CD4-positive, alpha-beta T cell treated with Interleukin-4 for 4 hours (primary cell): ENCODE data around the gene AIFM3.
"Not testable (repeated sequence)": the region's sequence is repeated elsewhere in the genome, so short reads cannot be mapped to it uniquely, and the experiment has no call there.

Source experiments
- DNase-seq: peaks from one replicate; pipeline ENCODE4 v3.0.0-alpha.2; 2020

The AIFM3 gene

DNA sequence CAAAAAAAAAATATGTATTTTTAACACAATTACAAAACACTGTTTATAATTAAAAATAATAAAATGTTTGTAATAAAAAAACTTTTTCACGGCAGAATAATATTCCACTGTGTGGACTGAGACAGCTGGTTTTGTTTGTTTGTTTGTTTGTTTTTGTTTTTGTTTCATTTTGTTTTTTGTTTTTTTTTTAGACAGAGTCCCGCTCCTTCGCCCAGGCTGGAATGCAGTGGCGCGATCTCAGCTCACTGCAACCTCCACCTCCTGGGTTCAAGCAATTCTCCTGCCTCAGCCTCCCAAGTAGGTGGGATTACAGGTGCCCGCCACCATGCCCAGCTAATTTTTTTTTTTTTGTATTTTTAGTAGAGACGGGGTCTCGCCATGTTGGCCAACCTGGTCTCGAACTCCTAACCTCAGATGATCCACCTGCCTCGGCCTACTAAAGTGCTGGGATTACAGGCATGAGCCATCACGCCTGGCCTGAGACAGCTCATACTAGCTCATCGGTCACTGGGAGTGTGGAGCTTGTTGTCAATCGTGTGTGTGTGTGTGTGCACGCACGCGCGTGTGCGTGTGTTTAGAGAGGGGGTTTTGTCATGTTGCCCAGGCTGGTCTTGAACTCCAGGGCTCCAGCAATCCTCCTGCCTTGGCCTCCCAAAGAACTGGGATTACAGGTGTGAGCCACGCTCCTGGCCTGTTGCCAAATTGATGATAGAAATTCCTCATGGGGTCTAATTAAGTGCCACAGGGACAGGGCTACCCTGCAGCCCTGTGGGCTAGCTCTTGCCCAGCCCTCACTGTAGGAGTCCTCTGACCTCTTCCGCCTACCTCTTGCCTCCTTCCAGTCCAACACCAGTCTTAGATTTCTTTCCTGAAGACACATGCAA, 7.2 kb upstream of the AIFM3 start:
- DNase-seq = no peak

DNA sequence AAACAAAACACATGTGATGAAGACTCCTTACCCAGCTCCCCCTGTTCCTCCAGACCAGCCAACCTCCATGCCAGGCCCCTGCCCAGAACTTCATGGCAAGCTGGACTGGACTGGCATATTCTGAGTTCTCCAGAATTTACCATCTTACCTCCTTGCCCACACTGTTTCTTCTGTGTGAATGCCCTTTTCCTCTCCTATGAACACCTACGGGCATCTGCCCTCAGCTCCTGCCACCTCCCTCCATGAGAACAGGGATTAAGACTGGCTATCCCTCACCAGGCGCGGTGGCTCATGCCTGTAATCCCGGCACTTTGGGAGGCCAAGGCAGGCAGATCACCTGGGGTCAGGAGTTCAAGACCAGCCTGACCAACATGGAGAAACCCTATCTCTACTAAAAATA, 6.4 kb upstream of the AIFM3 start:
- DNase-seq = no peak

DNA sequence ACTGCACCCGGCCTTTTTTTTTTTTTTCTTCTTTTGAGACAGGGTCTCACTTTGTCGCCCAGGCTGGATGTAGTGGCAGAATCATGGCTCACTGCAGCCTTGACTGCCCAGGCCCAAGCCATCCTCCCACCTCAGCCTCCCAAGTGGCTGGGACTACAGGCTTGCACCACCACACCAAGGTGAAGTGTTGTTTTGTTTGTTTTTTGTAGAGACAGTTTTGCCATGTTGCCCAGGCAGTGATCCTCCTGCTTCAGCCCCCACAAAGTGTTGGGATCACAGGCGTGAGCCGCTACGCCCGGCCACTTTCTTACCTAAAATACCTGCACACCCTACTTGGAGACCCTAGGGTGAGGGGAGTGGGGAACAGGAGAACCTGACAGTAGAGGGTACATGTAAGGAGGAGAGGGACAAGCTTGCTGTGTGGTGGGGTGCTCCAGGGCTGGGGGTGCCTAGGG, 4.5 kb upstream of the AIFM3 start:
- no peak for DNase-seq

DNA sequence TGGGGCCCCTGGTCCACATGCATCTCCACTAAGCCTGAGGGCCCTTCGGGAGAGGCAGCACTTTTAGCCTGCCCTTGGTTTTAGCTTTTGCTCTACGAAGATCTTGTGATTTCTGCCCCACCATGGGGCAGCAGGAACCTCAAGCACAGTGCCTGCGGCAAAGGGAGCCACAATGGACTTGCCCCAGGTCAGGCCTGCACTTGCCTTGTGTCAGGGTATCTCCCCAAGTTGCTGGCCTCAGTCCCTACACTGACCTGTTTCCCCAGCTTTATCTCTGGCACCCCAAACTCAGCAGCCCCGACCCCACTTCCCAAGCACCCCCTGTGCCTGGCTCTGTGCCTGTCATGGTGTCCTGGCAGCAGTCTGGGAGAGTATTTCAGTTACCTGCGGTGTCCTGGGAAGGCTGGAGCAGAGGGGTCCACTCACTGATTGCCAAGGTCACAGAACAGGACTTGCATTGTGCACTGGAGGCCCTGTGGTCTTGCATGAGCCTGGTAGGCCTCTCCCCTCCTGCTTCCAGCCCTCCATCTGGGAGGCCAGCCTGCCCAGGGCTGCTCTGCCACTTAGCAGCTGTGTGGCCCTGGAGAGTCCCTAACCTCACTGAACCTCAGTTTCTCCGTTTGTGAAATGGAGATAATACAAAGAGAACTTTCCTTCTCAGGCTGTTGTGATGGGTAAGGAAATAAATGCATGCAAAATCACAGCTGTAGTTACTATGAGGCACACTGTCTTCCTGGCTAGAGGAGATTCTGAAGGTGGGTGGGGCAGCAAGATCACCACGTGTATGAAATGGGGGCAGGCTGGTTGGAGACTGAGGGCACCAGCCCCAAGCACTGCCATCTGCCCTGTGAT, 3.6 kb upstream of the AIFM3 start:
- DNase-seq = no peak

DNA sequence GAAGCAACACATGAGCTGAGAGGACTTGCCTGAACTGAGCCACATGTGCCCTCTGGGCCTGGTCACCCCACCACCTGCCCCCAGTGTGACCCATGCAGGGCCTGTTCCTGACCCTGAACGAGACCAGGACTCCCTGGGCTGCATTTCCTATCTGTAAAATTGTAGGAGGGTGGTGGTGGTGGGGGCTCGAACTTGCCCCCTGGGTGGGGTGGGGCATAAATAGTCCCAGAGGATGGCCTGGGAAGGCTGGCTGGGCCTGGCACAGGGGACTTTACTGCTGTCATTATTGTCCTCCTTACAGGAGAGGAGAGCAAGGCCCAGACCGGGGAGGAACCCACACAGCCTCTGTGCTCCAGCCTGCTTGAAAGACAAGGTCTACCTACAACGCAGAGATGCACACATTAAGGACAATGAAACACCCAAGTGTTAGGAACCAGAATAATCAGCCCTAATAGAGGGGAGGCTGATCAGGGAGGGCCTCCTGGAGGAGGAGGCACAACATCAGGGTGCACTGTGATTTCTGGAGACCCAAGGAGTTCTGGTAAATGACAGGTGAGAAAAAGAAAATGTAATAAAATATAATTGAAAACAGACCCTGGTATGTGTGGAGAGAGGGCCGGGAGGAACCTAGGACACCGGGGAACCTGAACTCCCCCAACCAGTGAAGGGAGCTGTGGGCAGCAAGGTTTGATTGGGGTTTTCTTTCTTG, 2.8 kb upstream of the AIFM3 start:
- no peak for DNase-seq

DNA sequence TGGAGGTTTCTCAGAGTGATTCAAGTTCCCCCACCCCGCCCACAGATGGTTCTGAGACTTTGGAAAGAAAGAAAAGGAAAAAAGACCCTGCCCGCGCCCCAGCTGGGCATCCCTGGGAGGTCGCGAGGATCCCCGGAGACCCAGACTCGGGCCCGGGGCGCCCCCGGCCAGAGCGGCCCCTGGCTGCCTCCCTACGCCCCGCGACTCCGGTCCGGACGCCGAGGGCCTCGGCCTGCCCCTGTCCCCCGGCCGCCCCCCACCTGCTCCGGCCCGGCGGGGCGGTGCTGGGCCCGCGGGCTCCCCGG, 2.3 kb upstream of the AIFM3 start:
- DNase-seq = no peak

DNA sequence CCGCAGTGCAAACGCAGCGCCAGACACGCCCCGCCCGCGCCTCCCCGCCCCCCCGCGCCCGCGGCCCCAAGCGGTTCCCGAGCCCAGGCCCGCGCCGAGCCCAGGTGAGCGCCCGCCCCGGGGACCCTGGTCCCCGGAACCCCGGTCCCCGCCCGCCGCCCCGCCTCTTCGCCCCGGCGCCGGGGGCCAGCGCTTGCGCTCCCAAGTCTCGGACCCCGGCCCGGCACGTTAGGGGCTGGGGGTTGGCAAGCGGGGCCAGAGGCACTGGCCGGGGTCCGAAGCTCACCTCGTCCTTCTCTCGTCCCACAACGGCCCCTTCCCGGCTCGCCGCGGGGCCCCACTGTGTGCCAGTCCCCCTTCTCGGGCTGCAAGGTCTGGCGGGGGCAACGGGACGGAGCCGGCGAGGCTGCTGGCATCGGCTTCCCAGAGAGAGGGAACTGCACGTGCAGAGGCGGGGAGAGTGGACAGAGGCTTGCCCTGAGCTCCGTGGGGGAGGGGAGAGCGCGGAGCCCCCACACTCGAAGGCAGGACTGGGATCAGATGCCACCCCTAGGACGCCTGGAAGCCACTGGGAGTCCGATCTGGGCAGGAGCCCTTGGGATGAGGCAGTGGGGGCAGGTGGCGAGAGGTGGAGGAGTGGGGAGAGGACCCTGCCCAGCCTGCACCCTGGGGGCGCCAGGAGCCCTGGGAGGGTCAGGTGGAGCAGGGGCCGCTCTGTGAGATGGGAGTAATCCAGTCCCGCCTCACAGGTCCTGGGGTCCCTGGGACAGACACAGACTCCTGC, 1.8 kb upstream of the AIFM3 start:
- no peak for DNase-seq

DNA sequence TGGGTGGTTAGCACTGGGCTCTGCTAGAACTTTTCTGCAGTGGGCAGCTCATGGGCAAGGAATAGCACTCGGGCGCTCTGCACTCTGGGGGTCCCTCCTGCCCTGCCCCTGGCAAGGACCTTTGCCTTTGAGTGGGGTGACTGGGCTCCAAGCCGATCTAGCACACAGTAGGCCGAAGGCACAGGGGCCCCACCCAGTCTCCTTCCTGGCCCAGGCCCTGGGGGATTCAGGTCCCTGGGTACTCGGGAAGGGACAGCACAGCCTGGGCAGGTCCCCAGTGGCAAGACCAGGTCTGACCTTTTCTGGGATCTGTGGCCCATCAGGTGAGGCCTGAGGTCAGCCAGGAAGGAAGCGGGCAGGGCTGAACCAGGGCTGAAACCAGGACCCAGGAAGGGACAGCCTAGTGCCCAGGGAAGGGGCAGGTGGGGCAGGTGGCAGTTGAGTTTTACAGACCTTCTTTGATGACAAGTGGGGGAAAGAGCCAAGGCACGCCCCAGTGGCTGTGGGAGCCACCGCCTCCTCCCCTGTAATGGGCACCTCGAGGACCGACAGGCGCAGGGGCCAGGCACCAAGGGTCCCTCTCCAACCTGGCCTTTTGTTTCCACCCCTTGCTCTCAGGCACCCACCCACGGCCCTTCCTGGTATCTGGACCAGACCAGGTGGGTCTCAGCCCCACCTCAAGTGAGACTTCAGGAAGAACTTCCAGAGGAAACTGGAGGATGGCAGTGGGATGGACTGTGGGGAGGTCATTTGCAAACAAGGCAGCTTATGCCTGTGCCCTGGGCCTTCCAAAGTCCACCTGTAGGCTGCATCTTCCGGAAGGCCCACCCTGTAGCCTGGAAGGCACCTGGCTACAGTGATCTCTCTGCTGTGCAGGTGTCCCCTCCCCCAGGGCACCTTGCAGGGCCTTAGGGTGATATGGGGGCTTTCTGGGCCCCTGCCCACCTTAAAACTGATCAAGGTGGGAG, 883 bp upstream of the AIFM3 start:
- DNase-seq = no peak

DNA sequence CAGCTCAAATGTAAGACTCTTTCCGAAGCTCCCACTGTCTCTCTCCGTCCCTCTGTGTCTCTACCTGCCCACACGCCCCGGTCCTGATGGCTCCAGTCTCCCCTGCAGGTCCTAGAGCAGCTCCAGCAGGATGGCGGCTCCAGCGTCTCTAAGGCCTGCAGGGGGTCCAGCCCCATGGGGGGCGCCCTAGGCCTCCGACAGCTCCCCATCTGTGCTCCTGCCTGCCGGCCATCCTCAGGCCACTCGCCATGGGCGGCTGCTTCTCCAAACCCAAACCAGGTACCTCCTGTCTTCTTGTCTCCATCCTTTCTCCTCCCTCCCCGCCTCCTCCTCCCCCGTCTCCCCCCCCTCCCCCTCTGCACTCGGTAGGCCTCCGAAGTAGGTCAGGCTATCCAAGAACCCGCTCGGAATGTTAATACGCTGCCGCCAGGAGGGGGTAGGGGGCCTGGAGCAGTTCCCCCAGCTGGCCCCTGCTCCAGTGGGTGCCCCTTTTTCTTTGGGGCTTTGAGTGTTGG, 699 bp downstream of the AIFM3 start:
- no peak for DNase-seq

DNA sequence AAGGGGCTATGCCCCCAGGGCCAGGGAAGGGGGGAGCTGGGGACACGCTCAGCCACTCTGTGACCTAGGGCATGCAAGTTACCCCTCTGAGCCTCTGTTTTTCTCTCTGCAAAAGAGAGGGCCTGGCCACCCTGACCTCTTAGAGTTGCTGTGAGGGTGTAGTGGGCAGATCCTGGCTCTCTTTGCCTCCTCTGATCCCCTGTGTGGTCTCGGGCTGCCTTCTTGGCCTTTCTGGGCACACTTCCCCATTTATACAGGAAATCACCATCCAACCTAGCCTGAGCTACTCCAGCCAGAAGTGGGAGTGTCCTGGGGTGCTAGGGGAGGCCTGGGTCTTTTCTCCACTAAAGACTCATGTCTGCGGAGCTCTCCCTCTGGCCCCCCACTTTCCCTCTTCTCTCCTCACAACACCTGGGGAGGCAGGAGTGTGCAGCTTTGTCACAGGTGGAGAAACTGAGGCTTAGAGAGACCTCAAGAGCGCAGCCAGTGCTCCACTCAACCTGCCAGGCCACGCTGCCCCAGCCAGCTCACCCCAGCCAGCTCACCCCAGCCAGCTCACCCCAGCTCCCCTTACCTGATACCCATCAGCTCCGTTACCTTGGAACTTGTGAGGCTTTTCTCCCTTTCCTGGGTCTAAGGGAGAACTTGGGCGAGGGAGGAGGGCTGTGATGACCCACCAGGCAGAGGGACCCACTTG, 1.4 kb downstream of the AIFM3 start:
- no peak for DNase-seq

DNA sequence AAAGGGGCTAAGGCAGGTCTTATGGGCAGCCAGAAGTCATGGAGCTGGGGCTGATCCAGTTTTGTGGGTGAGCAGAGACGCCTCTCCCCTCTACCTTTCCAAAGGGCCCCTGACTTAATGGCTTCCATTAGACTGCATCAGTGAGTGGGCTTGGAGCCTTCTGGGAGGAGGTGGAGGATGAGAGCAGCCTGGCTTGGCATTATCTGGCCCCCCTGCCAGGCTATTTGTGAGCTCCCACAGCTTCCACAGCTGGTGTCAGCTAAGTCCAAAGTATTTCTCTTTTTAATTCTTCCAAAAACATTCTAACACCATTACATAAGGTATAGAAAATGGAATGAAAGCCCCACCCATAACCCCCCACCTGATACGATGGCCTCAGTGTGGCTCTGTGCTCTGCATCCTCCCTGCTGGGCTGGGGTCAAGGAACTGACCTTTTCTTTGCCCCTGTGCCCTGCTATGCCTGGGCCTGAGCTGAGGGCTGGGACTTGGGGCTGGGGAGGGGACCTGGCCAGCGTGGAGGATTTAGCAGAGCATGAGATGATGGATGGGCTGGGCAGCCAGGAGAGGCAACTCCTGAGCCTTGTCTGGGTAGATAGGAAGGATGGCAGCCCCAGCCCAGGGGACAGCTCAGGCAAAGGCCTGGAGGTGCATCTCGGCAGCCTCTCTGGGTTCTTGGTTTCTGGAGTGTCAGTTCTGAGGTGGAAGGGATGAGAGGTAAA, 4.0 kb downstream of the AIFM3 start:
- DNase-seq = no peak

DNA sequence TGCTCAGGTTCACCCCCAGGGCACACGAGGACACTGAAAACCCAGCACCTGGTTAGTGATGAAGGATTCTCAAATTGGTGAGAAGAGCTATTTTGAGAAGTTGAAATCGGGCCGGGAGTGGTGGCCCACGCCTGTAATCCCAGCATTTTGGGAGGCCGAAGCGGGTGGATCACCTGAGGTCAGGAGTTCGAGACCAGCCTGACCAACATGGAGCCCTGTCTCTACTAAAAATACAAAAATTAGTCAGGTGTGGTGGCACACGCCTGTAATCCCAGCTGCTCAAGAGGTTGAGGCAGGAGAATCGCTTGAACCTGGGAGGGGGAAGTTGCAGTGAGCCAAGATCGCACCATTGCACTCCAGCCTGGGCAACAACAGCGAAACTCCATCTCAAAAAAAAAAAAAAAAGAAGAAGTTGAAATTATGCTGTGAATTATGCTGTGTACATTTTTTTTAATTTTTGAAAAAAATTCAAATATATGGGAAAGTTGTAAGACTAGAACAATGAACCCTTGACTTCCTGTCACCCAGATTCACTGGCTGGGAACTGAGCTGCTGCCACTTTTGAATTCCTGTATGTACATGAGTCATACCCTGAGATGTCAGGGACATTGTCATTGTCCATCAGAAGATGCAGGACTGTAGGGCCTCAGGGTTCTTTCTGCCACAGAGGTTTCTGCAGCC, 5.1 kb downstream of the AIFM3 start:
- DNase-seq = not testable (repeated sequence)

DNA sequence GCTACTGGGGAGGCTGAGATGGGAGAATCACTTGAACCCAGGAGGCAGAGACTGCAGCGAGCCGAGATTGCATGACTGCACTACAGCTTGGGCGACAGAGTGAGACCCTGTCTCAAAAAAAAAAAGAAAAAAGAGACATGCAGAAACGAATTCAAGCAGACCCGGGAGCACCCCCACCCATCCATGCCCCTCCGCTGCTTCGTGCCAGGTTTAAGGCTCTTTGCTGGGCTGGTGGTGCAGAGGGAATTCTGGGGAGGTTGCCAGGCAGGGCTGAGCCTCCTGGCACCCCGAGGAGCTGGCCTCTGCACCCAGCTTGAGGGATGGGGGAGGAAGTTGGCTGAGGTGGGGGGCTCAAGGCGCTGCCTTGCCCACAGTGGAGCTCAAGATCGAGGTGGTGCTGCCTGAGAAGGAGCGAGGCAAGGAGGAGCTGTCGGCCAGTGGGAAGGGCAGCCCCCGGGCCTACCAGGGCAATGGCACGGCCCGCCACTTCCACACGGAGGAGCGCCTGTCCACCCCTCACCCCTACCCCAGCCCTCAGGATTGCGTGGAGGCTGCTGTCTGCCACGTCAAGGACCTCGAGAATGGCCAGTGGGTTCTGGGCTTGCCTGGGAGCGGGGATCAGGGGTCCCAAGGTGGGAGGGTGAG, 6.0 kb downstream of the AIFM3 start:
- no peak for DNase-seq

DNA sequence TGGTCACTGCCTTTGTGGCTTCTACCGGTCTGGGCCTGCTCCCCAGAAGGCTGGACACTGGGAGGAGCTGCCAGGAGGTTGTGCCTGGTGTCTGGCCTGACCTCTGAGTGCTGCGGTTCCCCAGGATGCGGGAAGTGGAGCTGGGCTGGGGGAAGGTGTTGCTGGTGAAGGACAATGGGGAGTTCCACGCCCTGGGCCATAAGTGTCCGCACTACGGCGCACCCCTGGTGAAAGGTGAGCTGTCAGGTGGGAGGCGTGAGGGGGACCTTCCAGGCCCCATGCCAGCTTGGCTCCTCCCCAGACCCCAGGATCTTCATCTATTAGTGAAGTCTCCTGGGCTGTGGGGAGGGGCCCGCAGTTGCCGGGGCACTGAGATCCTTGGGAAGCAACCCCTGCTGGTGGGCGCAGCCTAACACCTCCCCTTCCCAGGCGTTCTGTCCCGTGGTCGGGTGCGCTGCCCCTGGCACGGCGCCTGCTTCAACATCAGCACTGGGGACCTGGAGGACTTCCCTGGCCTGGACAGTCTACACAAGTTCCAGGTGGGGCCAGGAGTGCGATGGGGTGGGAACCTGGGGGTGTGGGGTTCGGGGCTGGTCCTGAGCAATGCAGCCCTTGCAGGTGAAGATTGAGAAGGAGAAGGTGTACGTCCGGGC, 6.7 kb downstream of the AIFM3 start:
- DNase-seq = no peak

DNA sequence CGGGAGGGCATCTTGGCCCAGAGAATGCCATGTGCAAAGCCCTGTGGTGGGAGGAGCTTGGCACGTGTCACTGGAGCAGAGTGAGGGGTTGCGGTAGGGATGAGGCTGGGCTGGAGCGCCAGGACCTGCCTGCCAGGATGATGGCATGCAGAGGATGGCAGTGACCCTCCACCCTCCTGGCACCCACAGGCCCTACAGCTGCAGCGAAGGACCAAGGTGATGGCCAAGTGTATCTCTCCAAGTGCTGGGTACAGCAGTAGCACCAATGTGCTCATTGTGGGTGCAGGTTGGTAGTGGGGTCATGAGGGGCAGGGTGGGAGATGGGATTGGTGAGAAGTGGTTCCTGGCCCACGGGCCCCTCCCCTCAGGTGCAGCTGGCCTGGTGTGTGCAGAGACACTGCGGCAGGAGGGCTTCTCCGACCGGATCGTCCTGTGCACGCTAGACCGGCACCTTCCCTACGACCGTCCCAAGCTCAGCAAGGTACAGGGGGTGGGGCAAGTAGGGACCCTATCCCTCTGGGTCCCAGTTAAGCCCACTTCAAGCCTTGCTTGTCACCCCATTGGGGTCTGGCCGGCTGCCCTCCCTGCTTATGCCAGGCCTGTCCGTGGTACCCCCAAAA, 7.4 kb downstream of the AIFM3 start:
- DNase-seq = no peak

DNA sequence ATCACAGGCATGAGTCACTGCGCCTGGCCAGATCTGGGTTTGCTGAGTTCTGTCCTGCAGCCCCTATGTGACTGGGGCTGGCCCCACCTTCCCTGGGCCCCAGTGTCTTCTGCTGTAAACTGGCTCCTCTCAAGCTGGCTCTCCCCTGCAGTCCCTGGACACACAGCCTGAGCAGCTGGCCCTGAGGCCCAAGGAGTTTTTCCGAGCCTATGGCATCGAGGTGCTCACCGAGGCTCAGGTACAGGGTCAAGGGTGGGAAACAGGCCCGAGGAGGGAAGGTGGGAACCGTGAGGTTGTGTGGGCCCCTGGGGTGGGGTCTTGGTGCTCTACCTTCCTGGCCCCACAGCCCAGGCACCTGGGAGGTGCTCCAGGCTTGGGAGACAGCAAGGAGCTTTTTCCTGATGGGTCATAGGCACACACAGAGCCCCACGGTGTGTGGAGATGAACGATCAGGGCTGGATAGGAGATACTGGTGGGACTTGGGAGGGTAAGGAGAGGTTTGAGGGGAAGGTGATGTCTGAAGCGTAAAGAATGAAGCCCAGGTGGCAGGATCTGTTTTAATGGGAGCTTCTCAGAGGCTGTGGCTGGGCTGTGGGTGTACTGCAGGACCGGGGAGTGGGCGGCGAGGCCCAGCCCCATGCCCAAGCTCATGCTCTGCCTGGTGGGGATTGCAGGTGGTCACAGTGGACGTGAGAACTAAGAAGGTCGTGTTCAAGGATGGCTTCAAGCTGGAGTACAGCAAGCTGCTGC, 8.7 kb downstream of the AIFM3 start:
- no peak for DNase-seq

DNA sequence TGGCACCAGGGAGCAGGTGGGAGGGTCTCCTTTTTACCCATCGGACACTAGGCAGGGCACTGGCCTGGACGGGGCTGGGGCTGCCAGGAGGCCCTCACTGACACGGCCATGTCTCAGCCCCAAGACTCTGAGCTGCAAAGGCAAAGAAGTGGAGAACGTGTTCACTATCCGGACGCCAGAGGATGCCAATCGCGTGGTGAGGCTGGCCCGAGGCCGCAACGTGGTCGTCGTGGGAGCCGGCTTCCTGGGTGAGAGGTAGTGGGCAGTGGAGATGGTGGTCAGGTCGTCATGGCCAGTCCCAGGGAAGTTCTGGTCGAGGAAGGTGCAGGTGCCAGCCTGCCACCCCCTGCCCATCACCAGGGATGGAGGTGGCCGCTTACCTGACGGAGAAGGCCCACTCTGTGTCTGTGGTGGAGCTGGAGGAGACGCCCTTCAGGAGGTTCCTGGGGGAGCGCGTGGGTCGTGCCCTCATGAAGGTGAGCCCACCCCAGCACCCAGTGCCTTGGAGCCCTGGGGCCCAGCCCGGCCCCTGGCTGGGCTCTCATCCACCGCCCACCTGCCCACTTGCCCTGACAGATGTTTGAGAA, 9.3 kb downstream of the AIFM3 start:
- DNase-seq = no peak
